ENCODE data around the gene ADH1B. TPM values are rescaled to one million over a fixed set of nuclear protein-coding genes. Genes with fewer than 3 reads are reported as not detected.

The ADH1B gene
- polyA plus RNA-seq, 1 donor (not counting 4 experiments of a cell fraction or from before 2014, with no cell fraction given) = not detected

DNA sequence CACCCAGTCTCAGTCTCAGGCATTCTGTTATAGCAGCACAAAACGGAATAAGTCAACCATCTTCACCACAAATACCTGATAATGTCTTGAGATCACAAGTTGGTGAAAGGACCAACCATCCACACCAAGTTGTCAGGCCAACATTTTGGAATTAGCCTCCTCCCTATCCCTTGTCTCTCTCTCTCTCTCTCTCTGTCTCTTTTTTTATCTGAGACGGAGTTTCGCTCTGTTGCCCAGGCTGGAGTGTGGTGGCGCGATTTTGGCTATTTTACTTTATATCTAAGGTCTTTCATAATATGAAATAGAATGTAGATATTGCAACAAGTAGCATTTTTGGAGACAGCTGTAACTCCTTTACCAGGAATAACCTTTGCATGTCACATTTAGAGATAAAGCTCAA lies 46.2 kb downstream of the ADH1B start:
- no peaks in the 10 kb centered on the region for H4K20me1 ChIP-seq (ENCODE audit: control insufficient read depth, extremely low read depth, insufficient read depth, low read length)
- DNase-seq (ENCODE audit: low read depth, low spot score) (no peak), FAIRE-seq (no peak)
- no peak overlapping the region for H3K4me3 ChIP-seq (ENCODE audit: control insufficient read depth in 2 of 3, extremely low read depth in 1 of 3, insufficient read depth in 2 of 3, low read depth in 1 of 3, low read length in 3 of 3)
- TF ChIP-seq EZH2 (IDR thresholded peaks at IDR 0.05; ENCODE audit: low read length) = no peak
- no peak for TF ChIP-seq CTCF (optimal IDR thresholded peaks at IDR 0.05 in 1 of 3, IDR thresholded peaks at IDR 0.05 in 1 of 3, conservative IDR thresholded peaks at IDR 0.05 in 1 of 3; ENCODE audit: extremely low read depth in 1 of 3, insufficient read depth in 2 of 3, low read length in 3 of 3)
- dilution Hi-C loops (cut with MboI; ENCODE audit: extremely low pct_ligation_motif_present, low sequenced_read_pairs) = no loop called here
- no peaks in the 10 kb centered on the region for H3K4me1 ChIP-seq (ENCODE audit: control insufficient read depth, extremely low read depth, insufficient read depth, low read length)
- H2AFZ ChIP-seq (ENCODE audit: control insufficient read depth, low read length) = no peak overlapping the region
- no peak overlapping the region for H3K4me2 ChIP-seq (ENCODE audit: control insufficient read depth, extremely low read depth, insufficient read depth, low read depth, low read length)
- no peaks in the 10 kb centered on the region for H3K9me1 ChIP-seq (ENCODE audit: control insufficient read depth, extremely low read depth, insufficient read depth, low read length)
- no peaks in the 10 kb centered on the region for H3K36me3 ChIP-seq (ENCODE audit: control insufficient read depth in 2 of 2, extremely low read depth in 1 of 2, insufficient read depth in 2 of 2, low read length in 2 of 2)
- no peak overlapping the region for H3K27ac ChIP-seq (ENCODE audit: control insufficient read depth, insufficient read depth, low read length)
- no peak overlapping the region for H3K9ac ChIP-seq (ENCODE audit: control insufficient read depth, extremely low read depth, insufficient read depth, low read length)
- no peaks in the 10 kb centered on the region for H3K9me3 ChIP-seq (ENCODE audit: control insufficient read depth, low read depth, low read length)
- no peaks in the 10 kb centered on the region for H3K27me3 ChIP-seq (ENCODE audit: control insufficient read depth, extremely low read depth, insufficient read depth, low read length)
- no peaks in the 10 kb centered on the region for H3K79me2 ChIP-seq (ENCODE audit: control insufficient read depth, insufficient read depth, low read length)

DNA sequence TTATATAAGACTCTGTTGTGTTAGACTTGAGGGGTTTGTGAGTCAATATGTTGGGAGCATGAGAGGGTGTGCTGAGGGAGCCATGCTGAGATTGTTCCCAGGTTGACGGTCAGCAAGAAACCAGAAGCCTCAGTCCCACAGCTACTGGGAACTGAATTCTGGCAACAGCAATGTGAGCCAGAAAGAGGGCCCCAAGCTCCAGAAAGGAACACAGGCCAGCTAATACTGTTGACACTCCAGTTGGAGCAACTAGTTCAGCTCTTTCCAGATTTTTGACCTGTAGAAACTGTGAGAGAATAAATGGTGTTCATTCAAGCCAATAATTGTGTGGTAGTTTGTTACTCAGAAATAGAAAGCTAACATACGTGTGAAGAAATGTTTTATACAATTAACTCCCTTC lies 47.5 kb downstream of the ADH1B start:
- FAIRE-seq = no peak
- dilution Hi-C loops (cut with MboI; ENCODE audit: extremely low pct_ligation_motif_present, low sequenced_read_pairs) = no loop called here
- no peaks in the 10 kb centered on the region for H3K9me1 ChIP-seq (ENCODE audit: control insufficient read depth, extremely low read depth, insufficient read depth, low read length)

More for the DNA sequence above, 47.5 kb downstream of the ADH1B start:
- H3K27me3 ChIP-seq (ENCODE audit: control insufficient read depth, extremely low read depth, insufficient read depth, low read length) = no peaks in the 10 kb centered on the region
- TF ChIP-seq CTCF (optimal IDR thresholded peaks at IDR 0.05 in 1 of 3, IDR thresholded peaks at IDR 0.05 in 1 of 3, conservative IDR thresholded peaks at IDR 0.05 in 1 of 3; ENCODE audit: extremely low read depth in 1 of 3, insufficient read depth in 2 of 3, low read length in 3 of 3) = no peak
- no peak for TF ChIP-seq EZH2 (IDR thresholded peaks at IDR 0.05; ENCODE audit: low read length)
- no peak overlapping the region for H3K9ac ChIP-seq (ENCODE audit: control insufficient read depth, extremely low read depth, insufficient read depth, low read length)
- no peak overlapping the region for H3K27ac ChIP-seq (ENCODE audit: control insufficient read depth, insufficient read depth, low read length)
- H3K4me3 ChIP-seq (ENCODE audit: control insufficient read depth in 2 of 3, extremely low read depth in 1 of 3, insufficient read depth in 2 of 3, low read depth in 1 of 3, low read length in 3 of 3) = no peak overlapping the region
- no peaks in the 10 kb centered on the region for H3K4me1 ChIP-seq (ENCODE audit: control insufficient read depth, extremely low read depth, insufficient read depth, low read length)
- no peaks in the 10 kb centered on the region for H3K79me2 ChIP-seq (ENCODE audit: control insufficient read depth, insufficient read depth, low read length)
- no peak for DNase-seq (ENCODE audit: low read depth, low spot score)
- H4K20me1 ChIP-seq (ENCODE audit: control insufficient read depth, extremely low read depth, insufficient read depth, low read length) = no peaks in the 10 kb centered on the region
- no peak overlapping the region for H2AFZ ChIP-seq (ENCODE audit: control insufficient read depth, low read length)
- no peaks in the 10 kb centered on the region for H3K9me3 ChIP-seq (ENCODE audit: control insufficient read depth, low read depth, low read length)
- H3K36me3 ChIP-seq (ENCODE audit: control insufficient read depth in 2 of 2, extremely low read depth in 1 of 2, insufficient read depth in 2 of 2, low read length in 2 of 2) = no peaks in the 10 kb centered on the region
- H3K4me2 ChIP-seq (ENCODE audit: control insufficient read depth, extremely low read depth, insufficient read depth, low read depth, low read length) = no peak overlapping the region

Data from keratinocyte (primary cell).